GM18505 (cell line): Measurements from ENCODE around the gene MPL.
"Not testable (repeated sequence)": the region's sequence is repeated elsewhere in the genome, so short reads cannot be mapped to it uniquely, and the experiment has no call there.

Experiments
- ATAC-seq: cut with Tn5 transposase; IDR thresholded peaks from one replicate; pipeline ENCODE4 v1.9.1; 2021; ENCODE audit not compliant: unreplicated experiment
- POLR2A ChIP-seq: IDR thresholded peaks from 4 replicates; pipeline ENCODE4 v1.6.1; 2011; ENCODE audit warnings: borderline replicate concordance; ENCODE audit not compliant: insufficient read depth, insufficient read length; ENCODE audit errors: extremely low read depth

MPL gene

GRCh38 chr1:43360616-43361015 is 23.0 kb downstream of the MPL start:
- ATAC-seq, result no peak
- TF ChIP-seq POLR2A, result no peak

DNA sequence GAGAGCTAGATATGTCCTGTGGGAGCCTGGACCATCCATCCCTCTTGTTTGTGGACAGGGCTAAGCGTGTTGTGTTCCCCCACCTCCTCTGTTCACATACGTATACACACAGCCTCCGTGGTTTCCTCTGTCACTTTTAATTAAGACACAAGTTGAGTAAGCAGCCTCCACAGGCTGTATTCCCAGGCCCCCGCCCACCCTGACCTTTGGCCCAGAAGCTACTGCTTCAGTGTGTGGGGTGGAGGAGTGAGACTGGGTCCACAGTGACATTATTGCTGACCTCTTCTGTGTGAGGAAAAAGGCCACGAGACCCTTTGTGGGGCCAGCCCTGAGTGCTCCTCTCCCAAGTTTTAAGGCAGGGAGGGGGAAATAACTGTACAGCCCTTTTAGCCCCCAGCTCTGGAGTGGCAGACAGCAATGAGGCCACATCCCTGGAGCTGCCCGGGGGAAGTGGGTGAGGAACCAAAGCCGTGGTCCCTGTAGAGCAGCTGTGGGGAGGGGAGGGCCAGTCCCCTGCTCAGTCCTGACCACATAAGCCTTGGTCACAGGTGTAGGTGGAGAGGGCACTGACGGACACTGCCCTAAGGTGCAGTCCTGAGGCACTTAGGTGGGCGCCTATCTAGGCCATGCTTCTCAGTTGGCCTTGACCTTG is 25.8 kb downstream of the MPL start:
- TF ChIP-seq POLR2A, result no peak
- no peak for ATAC-seq

DNA sequence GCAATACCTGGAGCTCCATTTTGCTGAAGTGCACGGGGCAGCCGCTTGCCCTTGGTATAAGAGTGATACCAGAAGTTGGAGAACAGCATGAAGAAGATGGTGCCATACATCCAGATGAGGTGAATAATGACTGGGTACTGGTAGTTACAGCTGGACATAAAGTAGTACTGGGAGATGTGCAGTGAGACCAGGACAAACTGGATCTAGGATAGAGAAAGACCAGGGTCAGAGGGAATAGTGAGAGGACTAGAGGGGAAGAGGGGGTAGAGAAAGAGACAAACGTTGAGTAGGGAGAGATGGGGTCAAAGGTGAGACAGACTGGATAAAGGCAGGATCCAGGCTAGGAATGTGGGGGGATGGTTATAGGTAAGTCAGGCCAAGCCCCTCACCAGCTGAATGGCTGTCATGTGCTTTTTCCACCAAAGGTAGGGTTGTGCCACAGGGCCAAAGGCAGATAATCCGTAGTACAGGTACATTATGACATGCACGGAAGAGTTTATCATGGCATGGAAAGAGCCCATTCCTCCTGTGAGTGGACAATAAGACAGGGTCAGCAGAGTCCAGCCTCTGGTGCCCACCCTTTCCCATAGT is 26.4 kb downstream of the MPL start:
- TF ChIP-seq POLR2A, result no peak
- ATAC-seq, result no peak

DNA sequence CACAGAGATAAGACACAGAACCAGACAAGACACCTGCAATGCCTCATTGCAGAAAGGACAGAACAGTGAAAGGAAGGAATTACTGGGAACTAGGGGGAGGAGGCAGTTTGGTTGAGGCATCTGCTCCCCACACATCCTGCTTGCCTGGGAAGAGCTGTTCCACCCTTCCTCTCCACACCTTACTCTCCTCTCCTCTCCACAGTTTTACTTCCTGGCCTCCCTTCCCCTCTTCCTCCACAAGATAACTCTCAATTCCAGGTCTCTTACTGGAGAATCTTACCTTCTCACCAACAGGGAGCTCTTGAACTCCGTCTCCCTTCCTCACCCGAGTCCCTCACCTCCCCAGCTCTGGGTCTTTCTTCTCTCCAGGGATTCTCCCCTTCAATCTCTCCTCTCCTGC is 28.1 kb downstream of the MPL start:
- no peak for ATAC-seq
- TF ChIP-seq POLR2A, result no peak

- no peak for ATAC-seq
Observed at GRCh38 chr1:43366179-43366578, 28.6 kb downstream of the MPL start.

DNA sequence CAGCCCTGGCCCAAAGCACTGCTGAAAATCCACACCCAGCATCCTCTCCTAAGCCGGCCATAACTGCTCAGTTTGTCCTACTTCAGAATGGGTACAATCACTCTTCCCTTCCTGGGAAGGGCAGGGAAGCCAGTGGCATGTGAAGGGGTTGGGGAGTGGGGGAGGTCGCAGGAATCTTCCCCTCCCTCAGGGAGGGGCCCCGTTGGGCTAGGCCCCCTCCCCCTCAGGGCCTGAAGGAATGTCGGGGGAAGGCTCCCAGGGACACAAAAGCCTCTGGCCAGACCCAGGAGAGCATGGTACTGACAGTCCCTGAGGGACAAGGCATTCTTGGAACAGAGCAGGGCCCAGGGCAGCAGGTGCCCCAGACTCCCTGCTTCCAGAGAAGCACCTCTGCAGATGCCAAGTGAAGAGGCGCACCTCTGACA is 29.0 kb downstream of the MPL start:
- TF ChIP-seq POLR2A, result no peak
- no peak for ATAC-seq

More at GRCh38 chr1:43366179-43366578, 28.6 kb downstream of the MPL start:
- no peak for TF ChIP-seq POLR2A

GRCh38 chr1:43367026-43367903 is 29.6 kb downstream of the MPL start:
- peak; percentile 31 for TF ChIP-seq POLR2A
- peak; percentile 40 for ATAC-seq

GRCh38 chr1:43367904-43368645 is 30.5 kb downstream of the MPL start, which contains the start of gene ELOVL1:
Gene ELOVL1 (minus strand): TSS chr1:43368011. CDS start chr1:43365609, 2,402 bp downstream.
- peak; percentile 72 for ATAC-seq
- peak; percentile 92 for TF ChIP-seq POLR2A

GRCh38 chr1:43368646-43369020 is 31.0 kb downstream of the MPL start:
- no peak for ATAC-seq
- no peak for TF ChIP-seq POLR2A

GRCh38 chr1:43369779-43370178 is 32.2 kb downstream of the MPL start:
- ATAC-seq, result not testable (repeated sequence)

GRCh38 chr1:43370564-43370963 is 32.9 kb downstream of the MPL start:
- no peak for TF ChIP-seq POLR2A
- no peak for ATAC-seq

DNA sequence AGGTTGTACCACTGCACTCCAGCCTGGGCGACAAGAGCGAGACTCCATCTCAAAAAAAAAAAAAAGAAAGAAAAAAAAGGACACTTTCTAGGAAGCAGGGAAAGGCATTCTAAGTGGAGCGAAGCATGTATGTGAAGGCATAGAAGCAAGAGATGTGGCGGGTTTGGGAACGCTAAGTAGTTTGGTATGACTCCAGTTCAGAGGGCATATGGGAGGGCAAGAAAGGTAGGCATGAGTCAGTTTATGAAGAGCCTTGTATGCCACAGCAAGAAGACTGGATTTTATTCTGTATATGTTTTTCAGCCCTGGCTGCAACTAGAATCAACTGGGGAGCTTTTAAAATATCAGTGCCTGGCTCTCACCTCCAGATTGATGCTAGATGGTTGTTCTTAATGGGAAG is 34.6 kb downstream of the MPL start:
- no peak for TF ChIP-seq POLR2A
- ATAC-seq, result no peak
